Smooth muscle cell (in vitro differentiated cells): ENCODE results near the gene DCST1. TPM values are rescaled to one million over a fixed set of nuclear protein-coding genes. Genes with fewer than 3 reads are reported as not detected.

Experiments
- DNase-seq: peaks from one replicate; lab custom pipeline; 2025; ENCODE audit not compliant: unreplicated experiment; lab: John Stamatoyannopoulos, UW
- H2AFZ ChIP-seq: fragments of 200-600 bp; sonication (generic); 2 replicates; pipeline ENCODE4 v1.6.0; 2016; ENCODE audit warnings: antibody characterized with exemption, low read depth, mild to moderate bottlenecking
- H3F3A ChIP-seq: fragments of 200-600 bp; sonication (generic); 2 replicates; pipeline ENCODE4 v1.6.0; 2017; ENCODE audit warnings: antibody characterized with exemption, low read depth
- H3K27ac ChIP-seq: fragments of 200-600 bp; sonication (generic); 2 replicates; pipeline ENCODE4 v1.5.1; 2016; ENCODE audit warnings: low read depth, mild to moderate bottlenecking
- H3K27me3 ChIP-seq: fragments of 200-600 bp; sonication (generic); 2 replicates; pipeline ENCODE4 v1.6.1; 2016; ENCODE audit warnings: low read depth, mild to moderate bottlenecking
- H3K36me3 ChIP-seq: fragments of 200-600 bp; sonication (generic); 2 replicates; pipeline ENCODE4 v1.5.1; 2016; ENCODE audit warnings: low read depth
- H3K4me1 ChIP-seq: fragments of 200-600 bp; sonication (generic); 2 replicates; pipeline ENCODE4 v1.5.1; 2016; ENCODE audit warnings: low read depth
- H3K4me2 ChIP-seq: fragments of 200-600 bp; sonication (generic); 2 replicates; pipeline ENCODE4 v1.6.0; 2016; ENCODE audit warnings: mild to moderate bottlenecking
- H3K4me3 ChIP-seq: fragments of 200-600 bp; sonication (generic); 2 replicates; pipeline ENCODE4 v1.5.1; 2016; ENCODE audit warnings: mild to moderate bottlenecking
- H3K79me2 ChIP-seq: fragments of 200-600 bp; sonication (generic); 2 replicates; pipeline ENCODE4 v1.6.0; 2016; ENCODE audit warnings: low read depth, mild to moderate bottlenecking
- H3K9ac ChIP-seq: fragments of 200-600 bp; sonication (generic); 2 replicates; pipeline ENCODE4 v1.6.0; 2016; ENCODE audit warnings: low read depth
- H3K9me3 ChIP-seq: fragments of 200-600 bp; sonication (generic); replicated peaks from 2 replicates; pipeline ENCODE4 v1.5.1; 2016; ENCODE audit warnings: low read depth
- H4K20me1 ChIP-seq: fragments of 200-600 bp; sonication (generic); 2 replicates; pipeline ENCODE4 v1.6.0; 2016; ENCODE audit warnings: low read depth
- WGBS: methylation state at CpG from one replicate; pipeline ENCODE4 v1.1.7; 2016; ENCODE audit warnings: low lambda C conversion rate; 5-methylcytosine and 5-hydroxymethylcytosine counted together
- polyA plus RNA-seq: library from polyadenylated mRNA; unstranded; fragments of >200 nt; fragmentation: Nextera tagmentation; extraction: Ambion mirVana; gene quantifications from 2 replicates; pipeline ENCODE4 v1.2.1, GENCODE V29; 2016
- total RNA-seq: library from RNA; depleted of rRNA; stranded (reverse); fragments of >200 nt; gene quantifications from 2 replicates; pipeline ENCODE4 v1.2.3, GENCODE V29; 2014
- TF ChIP-seq, protein P1 (sequence below): fragments of 200-600 bp; sonication (generic); IDR thresholded peaks from 2 replicates; pipeline ENCODE4 v1.5.1; 2017; ENCODE audit warnings: borderline replicate concordance, mild to moderate bottlenecking, antibody characterized with exemption; ENCODE audit not compliant: insufficient read depth, poor library complexity, severe bottlenecking

Gene DCST1
- total and polyA plus RNA-seq, 2 experiments from 2014 or later: not detected

DNA sequence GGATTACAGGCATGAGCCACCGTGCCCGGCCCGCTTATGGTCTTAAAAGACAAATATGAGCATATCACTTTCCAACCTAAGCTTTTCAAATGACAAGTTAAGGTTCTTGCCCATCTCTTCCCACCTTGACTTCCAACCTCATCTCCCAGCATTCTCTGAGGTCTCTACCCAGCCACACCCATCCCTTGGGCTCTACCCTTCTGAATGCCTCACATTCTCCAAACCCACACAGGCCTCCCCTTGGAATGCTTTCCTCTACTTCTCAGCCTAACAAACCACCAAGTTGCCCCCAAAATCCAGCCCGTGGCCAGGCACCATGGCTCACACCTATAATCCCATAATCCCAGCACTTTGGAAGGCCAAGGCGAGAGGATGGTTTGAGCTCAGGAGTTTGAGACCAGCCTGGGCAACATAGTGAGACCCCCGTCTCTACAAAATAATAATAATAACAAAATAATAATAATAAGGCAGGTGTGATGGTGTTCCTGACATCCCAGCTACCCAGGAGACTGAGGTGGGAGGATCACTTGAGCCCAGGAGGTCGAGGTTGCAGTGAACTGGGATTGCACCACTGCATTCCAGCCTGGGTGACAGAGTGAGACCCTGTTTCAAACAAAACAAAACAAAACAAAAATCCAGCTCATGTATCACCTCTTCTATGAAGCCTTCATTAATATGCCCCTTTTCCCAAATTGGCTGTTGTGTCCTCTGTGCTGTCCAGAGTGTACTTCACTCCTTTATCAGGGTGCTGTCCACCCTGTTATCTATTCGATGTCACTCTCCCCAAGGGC, 11.3 kb upstream of the DCST1 start:
- Histone ChIP-seq H3K9ac (no peak overlapping the region), H4K20me1 (no peaks in the 10 kb centered on the region), H2AFZ (no peak overlapping the region), H3K79me2 (no peaks in the 10 kb centered on the region), H3K4me3 (no peak overlapping the region), H3K27ac (no peak overlapping the region), H3K9me3 (no peaks in the 10 kb centered on the region), H3K4me2 (no peak overlapping the region), H3F3A (no peaks in the 10 kb centered on the region), H3K4me1 (peaks cover 4% of the 10 kb centered on the region), H3K36me3 (no peaks in the 10 kb centered on the region), H3K27me3 (no peaks in the 10 kb centered on the region)
- no peak for DNase-seq
- TF ChIP-seq, protein P1, sequence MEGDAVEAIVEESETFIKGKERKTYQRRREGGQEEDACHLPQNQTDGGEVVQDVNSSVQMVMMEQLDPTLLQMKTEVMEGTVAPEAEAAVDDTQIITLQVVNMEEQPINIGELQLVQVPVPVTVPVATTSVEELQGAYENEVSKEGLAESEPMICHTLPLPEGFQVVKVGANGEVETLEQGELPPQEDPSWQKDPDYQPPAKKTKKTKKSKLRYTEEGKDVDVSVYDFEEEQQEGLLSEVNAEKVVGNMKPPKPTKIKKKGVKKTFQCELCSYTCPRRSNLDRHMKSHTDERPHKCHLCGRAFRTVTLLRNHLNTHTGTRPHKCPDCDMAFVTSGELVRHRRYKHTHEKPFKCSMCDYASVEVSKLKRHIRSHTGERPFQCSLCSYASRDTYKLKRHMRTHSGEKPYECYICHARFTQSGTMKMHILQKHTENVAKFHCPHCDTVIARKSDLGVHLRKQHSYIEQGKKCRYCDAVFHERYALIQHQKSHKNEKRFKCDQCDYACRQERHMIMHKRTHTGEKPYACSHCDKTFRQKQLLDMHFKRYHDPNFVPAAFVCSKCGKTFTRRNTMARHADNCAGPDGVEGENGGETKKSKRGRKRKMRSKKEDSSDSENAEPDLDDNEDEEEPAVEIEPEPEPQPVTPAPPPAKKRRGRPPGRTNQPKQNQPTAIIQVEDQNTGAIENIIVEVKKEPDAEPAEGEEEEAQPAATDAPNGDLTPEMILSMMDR: no peak
- 85% methylated on average over 8 of the region's 8 CpGs for WGBS

DNA sequence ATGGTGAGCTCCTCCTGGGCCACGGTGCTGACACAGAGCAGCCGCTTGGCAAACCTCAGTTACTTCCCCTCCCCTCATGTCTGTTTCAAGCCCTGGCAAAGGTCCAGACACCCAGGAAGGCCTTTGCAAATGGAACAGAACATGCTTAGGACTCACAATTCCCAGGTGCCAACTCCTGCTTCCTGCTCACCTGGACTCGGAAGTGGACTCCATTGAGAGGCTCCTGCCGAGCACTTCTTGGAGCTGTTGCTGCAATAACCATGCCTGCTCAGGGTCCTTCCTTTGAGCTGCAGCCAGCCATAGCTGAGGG, 10.7 kb upstream of the DCST1 start:
- Histone ChIP-seq H3K27me3 (no peaks in the 10 kb centered on the region), H4K20me1 (no peaks in the 10 kb centered on the region), H3K9ac (no peak overlapping the region), H3K9me3 (no peaks in the 10 kb centered on the region), H3K4me2 (no peak overlapping the region), H3K4me1 (peaks cover 4% of the 10 kb centered on the region), H3K36me3 (no peaks in the 10 kb centered on the region), H3K27ac (no peak overlapping the region), H2AFZ (no peak overlapping the region), H3K79me2 (no peaks in the 10 kb centered on the region), H3K4me3 (no peak overlapping the region), H3F3A (no peaks in the 10 kb centered on the region)
- WGBS: 75% methylated on average over 4 of the region's 4 CpGs
- DNase-seq: no peak
- TF ChIP-seq, protein P1: no peak

DNA sequence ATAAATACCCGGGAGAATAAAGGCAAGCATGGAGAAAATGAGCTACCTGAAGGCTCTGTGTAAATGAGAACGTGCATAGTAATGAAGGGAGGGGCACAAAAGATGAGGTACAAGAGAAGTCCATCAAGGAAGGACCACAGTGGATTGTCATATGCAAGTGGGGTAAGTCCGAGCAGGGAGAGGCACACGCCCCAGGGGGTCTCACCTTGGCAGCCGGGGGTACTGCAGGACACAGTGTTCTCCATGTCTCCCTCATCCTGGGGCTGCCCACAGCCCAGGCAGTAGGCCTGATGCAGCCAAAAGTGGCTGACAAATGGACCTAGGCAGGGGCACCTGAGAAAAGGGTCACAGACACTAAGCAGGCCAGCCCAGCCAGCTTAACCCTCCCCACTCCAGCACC, 10.0 kb upstream of the DCST1 start:
- H3K36me3 ChIP-seq: no peaks in the 10 kb centered on the region
- H3K9me3 ChIP-seq: no peaks in the 10 kb centered on the region
- H3K27me3 ChIP-seq: no peaks in the 10 kb centered on the region
- H3K79me2 ChIP-seq: no peaks in the 10 kb centered on the region
- H3K9ac ChIP-seq: no peak overlapping the region
- TF ChIP-seq, protein P1: no peak
- H2AFZ ChIP-seq: no peak overlapping the region
- WGBS: 88% methylated on average over 5 of the region's 5 CpGs
- DNase-seq: no peak
- no peaks in the 10 kb centered on the region for H3F3A ChIP-seq
- H3K27ac ChIP-seq: no peak overlapping the region
- H3K4me3 ChIP-seq: no peak overlapping the region
- H3K4me2 ChIP-seq: no peak overlapping the region
- no peaks in the 10 kb centered on the region for H4K20me1 ChIP-seq
- H3K4me1 ChIP-seq: peaks cover 4% of the 10 kb centered on the region

DNA sequence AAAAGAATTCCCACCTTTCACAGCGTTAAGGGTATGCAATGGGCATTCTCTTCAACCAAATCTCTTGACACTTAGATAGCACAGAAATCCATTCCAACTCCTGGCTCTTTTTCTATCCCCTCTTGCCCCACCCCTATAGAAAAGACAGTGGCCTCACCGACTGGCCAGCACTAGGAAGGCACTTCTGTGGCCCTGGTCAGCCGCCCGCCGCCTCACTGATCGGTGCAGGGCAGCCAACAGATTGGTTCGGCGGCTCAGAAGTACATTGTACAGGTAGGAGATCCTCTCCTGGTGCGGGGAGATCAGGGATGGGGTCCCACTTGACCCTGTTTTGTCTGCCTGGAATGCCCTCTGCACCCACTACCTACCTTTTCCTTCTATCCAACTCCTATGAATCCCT, 9.3 kb upstream of the DCST1 start:
- Histone ChIP-seq H3K79me2 (no peaks in the 10 kb centered on the region), H3K9ac (no peak overlapping the region), H4K20me1 (no peaks in the 10 kb centered on the region), H3F3A (no peaks in the 10 kb centered on the region), H2AFZ (no peak overlapping the region), H3K27me3 (no peaks in the 10 kb centered on the region), H3K36me3 (no peaks in the 10 kb centered on the region), H3K27ac (no peak overlapping the region), H3K9me3 (no peaks in the 10 kb centered on the region), H3K4me1 (no peaks in the 10 kb centered on the region), H3K4me3 (no peak overlapping the region), H3K4me2 (no peak overlapping the region)
- WGBS: 92% methylated on average over 9 of the region's 9 CpGs
- no peak for DNase-seq
- TF ChIP-seq, protein P1: no peak
